Measurements from ENCODE around the gene MAGEB10. TPM values are rescaled to one million over a fixed set of nuclear protein-coding genes. Genes with fewer than 3 reads are reported as not detected.

The MAGEB10 gene
- total RNA-seq, 2 experiments from 2014 or later: not detected

DNA sequence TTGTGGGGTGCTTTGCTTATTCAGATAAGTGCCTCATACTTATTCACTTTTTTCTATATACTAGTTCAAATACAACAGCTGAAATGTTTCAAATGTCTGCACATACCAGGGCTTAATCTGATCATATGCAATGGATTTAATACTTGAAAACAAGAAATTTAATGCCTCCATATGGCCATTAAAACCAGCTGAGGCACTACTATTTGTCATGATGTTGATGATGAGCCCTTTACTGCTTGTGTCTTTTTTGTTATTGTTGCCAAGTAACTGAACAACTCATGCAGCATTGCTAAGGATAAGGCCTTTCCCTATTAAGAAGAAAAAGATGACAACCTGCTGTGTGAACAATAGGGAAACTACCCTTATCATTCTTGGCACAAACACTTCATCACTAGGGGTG is 52.5 kb downstream of the MAGEB10 start:
- no peaks in the 10 kb centered on the region for H3K27me3 Mint-ChIP-seq
- H3K27ac Mint-ChIP-seq: no peak overlapping the region
- Histone ChIP-seq H3K9me3 (ENCODE audit: control insufficient read depth in 1 of 2, insufficient read depth in 1 of 2, low read length in 2 of 2) (peaks cover 0 to 9% of the 10 kb centered on the region in 2 experiments), H3K4me3 (ENCODE audit: low read length) (no peak overlapping the region), H3K27me3 (ENCODE audit: control insufficient read depth in 1 of 2, insufficient read depth in 2 of 2, low read length in 2 of 2) (no peaks in the 10 kb centered on the region), H3K36me3 (ENCODE audit: insufficient read depth, low read length) (no peaks in the 10 kb centered on the region), H3K27ac (ENCODE audit: low read depth in 1 of 2, low read length in 2 of 2) (no peak overlapping the region), H3K4me1 (ENCODE audit: insufficient read depth, low read length) (no peaks in the 10 kb centered on the region)
- POLR2A ChIA-PET: no interaction called here
- no peaks in the 10 kb centered on the region for H3K36me3 Mint-ChIP-seq (ENCODE audit: low read depth)
- no peak overlapping the region for H3K4me3 Mint-ChIP-seq
- CTCF ChIA-PET: no interaction called here
- DNase-seq (no peak), ATAC-seq (ENCODE audit: poor library complexity) (no peak)
- intact Hi-C loops (cut with DNase I, micrococcal nuclease): no loop called here
- TF ChIP-seq CTCF (IDR thresholded peaks at IDR 0.05): no peak
- no peaks in the 10 kb centered on the region for H3K9me3 Mint-ChIP-seq
- no peaks in the 10 kb centered on the region for H3K4me1 Mint-ChIP-seq (ENCODE audit: low read depth)

DNA sequence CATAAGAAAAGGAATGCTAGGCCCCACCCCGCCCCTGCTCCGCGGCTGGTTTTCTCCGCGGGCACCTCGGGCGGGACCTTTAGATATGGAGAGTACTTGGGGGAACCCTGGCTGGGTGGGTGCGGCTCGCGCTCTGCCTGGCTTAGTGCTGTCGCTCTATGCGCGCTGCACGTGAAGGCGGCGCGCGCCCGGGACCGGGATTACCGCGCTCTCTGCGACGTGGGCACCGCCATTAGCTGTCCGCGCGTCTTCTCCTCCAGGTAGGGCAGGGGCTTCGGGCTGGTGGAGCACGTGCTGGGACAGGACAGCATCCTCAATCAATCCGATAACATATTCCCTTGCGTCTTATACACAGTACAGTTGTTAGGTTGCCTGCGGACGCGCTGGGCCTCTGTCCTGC is 56.0 kb downstream of the MAGEB10 start:
- no peaks in the 10 kb centered on the region for H3K27me3 ChIP-seq (ENCODE audit: control insufficient read depth in 1 of 2, insufficient read depth in 2 of 2, low read length in 2 of 2)
- no peak overlapping the region for H3K27ac ChIP-seq (ENCODE audit: low read depth in 1 of 2, low read length in 2 of 2)
- intact Hi-C loops (cut with DNase I, micrococcal nuclease): no loop called here
- peaks cover 0 to 9% of the 10 kb centered on the region in 2 experiments for H3K9me3 ChIP-seq (ENCODE audit: control insufficient read depth in 1 of 2, insufficient read depth in 1 of 2, low read length in 2 of 2)
- no peak for DNase-seq
- H3K4me1 ChIP-seq (ENCODE audit: insufficient read depth, low read length): no peaks in the 10 kb centered on the region
- no peaks in the 10 kb centered on the region for H3K27me3 Mint-ChIP-seq
- H3K27ac Mint-ChIP-seq: no peak overlapping the region
- no peaks in the 10 kb centered on the region for H3K9me3 Mint-ChIP-seq
- no peaks in the 10 kb centered on the region for H3K4me1 Mint-ChIP-seq (ENCODE audit: low read depth)
- H3K4me3 ChIP-seq (ENCODE audit: low read length): no peak overlapping the region
- CTCF ChIA-PET: no interaction called here
- no peaks in the 10 kb centered on the region for H3K36me3 ChIP-seq (ENCODE audit: insufficient read depth, low read length)
- no peak for ATAC-seq (ENCODE audit: poor library complexity)
- POLR2A ChIA-PET: no interaction called here
- no peak for TF ChIP-seq CTCF (IDR thresholded peaks at IDR 0.05)
- no peak overlapping the region for H3K4me3 Mint-ChIP-seq
- H3K36me3 Mint-ChIP-seq (ENCODE audit: low read depth): no peaks in the 10 kb centered on the region

Other genes with a start within 250 kb of the MAGEB10 start
- not detected for gene DCAF8L2, start 217.6 kb upstream of the MAGEB10 start, total RNA-seq
- gene DCAF8L1, start 173.5 kb downstream of the MAGEB10 start, total RNA-seq: not detected